ENCODE data around the gene AGA. TPM values are rescaled to one million over a fixed set of nuclear protein-coding genes. Genes with fewer than 3 reads are reported as not detected.

The AGA gene
- total RNA-seq, 2 experiments from 2014 or later = 14.6 to 15.4 TPM

- ChIA-PET CTCF (no interaction called here), POLR2A (interaction anchor here (0.5 kb wide), 1 partner anchor 46 kb away, joined by 4 read pairs; no protein-coding TSS in a partner anchor)
- Histone ChIP-seq H3K27ac (ENCODE audit: low read depth in 1 of 2, low read length in 2 of 2) (no peak overlapping the region), H3K36me3 (ENCODE audit: insufficient read depth, low read length) (no peaks in the 10 kb centered on the region), H3K9me3 (ENCODE audit: control insufficient read depth in 1 of 2, insufficient read depth in 1 of 2, low read length in 2 of 2) (no peaks in the 10 kb centered on the region), H3K4me3 (ENCODE audit: low read length) (no peak overlapping the region), H3K4me1 (ENCODE audit: insufficient read depth, low read length) (no peaks in the 10 kb centered on the region), H3K27me3 (ENCODE audit: control insufficient read depth in 1 of 2, insufficient read depth in 2 of 2, low read length in 2 of 2) (no peaks in the 10 kb centered on the region)
- Mint-ChIP-seq H3K27ac (no peak overlapping the region), H3K27me3 (no peaks in the 10 kb centered on the region), H3K4me1 (ENCODE audit: low read depth) (peaks cover 19% of the 10 kb centered on the region), H3K9me3 (no peaks in the 10 kb centered on the region), H3K4me3 (no peak overlapping the region), H3K36me3 (ENCODE audit: low read depth) (no peaks in the 10 kb centered on the region)
- no peak for TF ChIP-seq CTCF (IDR thresholded peaks at IDR 0.05)
- DNase-seq = no peak
- intact Hi-C loops (cut with DNase I, micrococcal nuclease) = no loop called here
- no peak for ATAC-seq (ENCODE audit: poor library complexity)
Observed at GRCh38 chr4:177482367-177482766, 40.1 kb upstream of the AGA start.

GRCh38 chr4:177480795-177481194, 38.6 kb upstream of the AGA start:
- no peak overlapping the region for H3K27ac ChIP-seq (ENCODE audit: low read depth in 1 of 2, low read length in 2 of 2)
- no peak for ATAC-seq (ENCODE audit: poor library complexity)
- intact Hi-C loops (cut with DNase I, micrococcal nuclease) = no loop called here
- Mint-ChIP-seq H3K27me3 (no peaks in the 10 kb centered on the region), H3K9me3 (no peaks in the 10 kb centered on the region), H3K4me1 (ENCODE audit: low read depth) (peaks cover 19% of the 10 kb centered on the region), H3K4me3 (no peak overlapping the region), H3K36me3 (ENCODE audit: low read depth) (no peaks in the 10 kb centered on the region), H3K27ac (no peak overlapping the region)
- no peaks in the 10 kb centered on the region for H3K9me3 ChIP-seq (ENCODE audit: control insufficient read depth in 1 of 2, insufficient read depth in 1 of 2, low read length in 2 of 2)
- H3K4me3 ChIP-seq (ENCODE audit: low read length) = no peak overlapping the region
- TF ChIP-seq CTCF (IDR thresholded peaks at IDR 0.05) = no peak
- ChIA-PET CTCF (no interaction called here), POLR2A (no interaction called here)
- no peaks in the 10 kb centered on the region for H3K4me1 ChIP-seq (ENCODE audit: insufficient read depth, low read length)
- DNase-seq = no peak
- H3K27me3 ChIP-seq (ENCODE audit: control insufficient read depth in 1 of 2, insufficient read depth in 2 of 2, low read length in 2 of 2) = no peaks in the 10 kb centered on the region
- no peaks in the 10 kb centered on the region for H3K36me3 ChIP-seq (ENCODE audit: insufficient read depth, low read length)

- no peaks in the 10 kb centered on the region for H3K36me3 ChIP-seq (ENCODE audit: insufficient read depth, low read length)
- no peaks in the 10 kb centered on the region for H3K36me3 Mint-ChIP-seq (ENCODE audit: low read depth)
- no peak overlapping the region for H3K4me3 ChIP-seq (ENCODE audit: low read length)
- no peaks in the 10 kb centered on the region for H3K9me3 ChIP-seq (ENCODE audit: control insufficient read depth in 1 of 2, insufficient read depth in 1 of 2, low read length in 2 of 2)
- H3K4me1 ChIP-seq (ENCODE audit: insufficient read depth, low read length) = no peaks in the 10 kb centered on the region
- H3K27ac Mint-ChIP-seq = no peak overlapping the region
- no peaks in the 10 kb centered on the region for H3K9me3 Mint-ChIP-seq
- H3K4me3 Mint-ChIP-seq = no peak overlapping the region
- no peak for TF ChIP-seq CTCF (IDR thresholded peaks at IDR 0.05)
- ChIA-PET CTCF (no interaction called here), POLR2A (interaction anchor here (0.8 kb wide), 1 partner anchor 15 kb away, joined by 3 read pairs; no protein-coding TSS in a partner anchor)
- peaks cover 16% of the 10 kb centered on the region for H3K4me1 Mint-ChIP-seq (ENCODE audit: low read depth)
- H3K27ac ChIP-seq (ENCODE audit: low read depth in 1 of 2, low read length in 2 of 2) = no peak overlapping the region
- no peaks in the 10 kb centered on the region for H3K27me3 ChIP-seq (ENCODE audit: control insufficient read depth in 1 of 2, insufficient read depth in 2 of 2, low read length in 2 of 2)
- intact Hi-C loops (cut with DNase I, micrococcal nuclease) = no loop called here
- no peaks in the 10 kb centered on the region for H3K27me3 Mint-ChIP-seq
- no peak for DNase-seq
- no peak for ATAC-seq (ENCODE audit: poor library complexity)
Observed at GRCh38 chr4:177479063-177479462, 36.8 kb upstream of the AGA start.

Measured in CD4-positive, alpha-beta T cell (primary cell).